Psoas muscle (tissue), 8 donors: ENCODE results near the gene SAE1. TPM values are rescaled to one million over a fixed set of nuclear protein-coding genes. Genes with fewer than 3 reads are reported as not detected.

Experiments
- ATAC-seq, 4 donors: fragments of 200-7000 bp; cut with Tn5 transposase; one replicate each; pipeline ENCODE4 v1.9.1; 2020; ENCODE audit warnings: moderate library complexity in 3 of 4, mild to moderate bottlenecking in 2 of 4
- DNase-seq, 2 donors: peaks; one replicate each; pipeline ENCODE4 v3.0.0-alpha.2; 2020
- H3K27ac ChIP-seq: fragments of 200-600 bp; one replicate; pipeline ENCODE4 v1.8.0; 2022
- H3K27me3 ChIP-seq, 3 donors: fragments of 200-600 bp in 1 of 3; one replicate each; pipeline versions ENCODE4 v1.6.1 to v1.8.0; 2013 to 2022; ENCODE audit warnings: low read length in 2 of 3, mild to moderate bottlenecking in 2 of 3, moderate library complexity in 1 of 3; ENCODE audit not compliant: insufficient read depth in 3 of 3
- H3K36me3 ChIP-seq, 2 donors: fragments of 200-600 bp in 1 of 2; one replicate each; pipeline versions ENCODE4 v1.6.1 to v1.8.0; 2013 to 2022; ENCODE audit warnings: low read depth in 1 of 2, mild to moderate bottlenecking in 1 of 2, moderate library complexity in 1 of 2; ENCODE audit not compliant: insufficient read depth in 1 of 2
- H3K4me1 ChIP-seq: fragments of 200-600 bp; one replicate; pipeline ENCODE4 v1.8.0; 2022
- H3K4me3 ChIP-seq: fragments of 200-600 bp; one replicate; pipeline ENCODE4 v1.8.0; 2022; ENCODE audit warnings: mild to moderate bottlenecking
- H3K9me3 ChIP-seq: fragments of 200-600 bp; one replicate; pipeline ENCODE4 v1.8.0; 2022
- WGBS, 3 donors: extraction: QIAGEN DNeasy Blood & Tissue Kit; methylation state at CpG; one replicate each; pipeline versions ENCODE4 v1.1.6 to v1.1.7; 2013; 5-methylcytosine and 5-hydroxymethylcytosine counted together
- intact Hi-C, 2 donors: fragments of 100-400 bp; cut with DNase I; formaldehyde crosslinking; loops; one replicate each; pipeline versions ENCODE4 v1.11.0 to v1.14.2; 2022
- polyA plus RNA-seq, 3 donors: library from polyadenylated mRNA; stranded (reverse); fragments of 200-250 nt; gene quantifications; one replicate each; pipeline ENCODE4 v1.2.3, GENCODE V29; 2013
- total RNA-seq, 4 donors: library from RNA; stranded (reverse); fragmentation: NEBNext Ultra II Directional in 2 of 4; extraction: Animal tissue kit (Norgen Biotek cat#: 25700) in 2 of 4; gene quantifications; one replicate each; pipeline versions ENCODE4 v1.2.1 to v1.2.4, GENCODE V29; 2021 to 2023
- TF ChIP-seq, protein P1 (sequence below): fragments of 200-600 bp; IDR thresholded peaks from one replicate; pipeline ENCODE4 v1.8.0; 2022; ENCODE audit warnings: antibody characterized with exemption
- donor health status: healthy with polysubstance abuse.
- donor health status: DM: no; HTN: no; CAD: no; lungs with moderate emphysema.
- donor health status: Bipolar disorder and iron deficiency.
- donor health status: healthy.
- donor health status: DM: yes; HTN: yes; CAD: no.
- donor health status: DM: no; HTN: no; CAD: no.
- donor health status: DM: no; HTN: no; CAD: no.
- donor health status: DM: yes; HTN: yes; CAD: no.

SAE1 gene
- total and polyA plus RNA-seq, 7 donors: 30.7 to 63.4 (median 42.0) TPM

DNA sequence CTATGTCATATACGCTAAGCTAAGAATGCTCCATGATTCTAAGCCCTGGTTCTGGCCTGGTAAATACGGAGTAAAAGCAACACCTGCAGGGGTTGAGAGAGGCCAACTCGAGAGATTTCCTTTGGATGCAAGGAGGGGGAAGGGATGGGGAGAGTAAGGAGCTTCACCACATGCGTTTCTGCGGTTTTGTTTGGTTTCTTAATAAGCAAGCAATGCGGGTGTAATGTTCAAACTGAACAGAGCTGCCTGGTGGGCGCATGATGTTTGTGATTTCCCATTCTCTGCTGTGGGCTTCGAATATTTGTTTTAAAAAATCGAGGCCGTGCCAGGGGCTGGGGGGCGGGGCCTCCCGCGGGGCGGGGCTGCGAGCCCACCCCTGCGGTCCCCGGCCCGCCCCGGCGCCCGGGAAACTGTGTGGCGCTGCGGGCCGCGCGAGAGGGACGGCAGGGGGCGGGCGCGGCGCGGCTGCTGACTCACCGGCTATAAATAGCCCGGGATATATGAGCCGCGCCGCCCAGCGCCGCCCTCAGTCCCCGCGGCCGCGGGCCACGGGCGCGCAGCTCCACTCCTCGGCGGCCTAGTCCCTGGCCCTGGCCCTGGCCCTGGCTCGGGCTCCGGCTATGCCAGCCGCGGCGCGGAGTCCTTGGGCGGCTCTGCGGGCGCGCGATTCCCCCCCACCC, 95.3 kb downstream of the SAE1 start:
- TF ChIP-seq, protein P1, sequence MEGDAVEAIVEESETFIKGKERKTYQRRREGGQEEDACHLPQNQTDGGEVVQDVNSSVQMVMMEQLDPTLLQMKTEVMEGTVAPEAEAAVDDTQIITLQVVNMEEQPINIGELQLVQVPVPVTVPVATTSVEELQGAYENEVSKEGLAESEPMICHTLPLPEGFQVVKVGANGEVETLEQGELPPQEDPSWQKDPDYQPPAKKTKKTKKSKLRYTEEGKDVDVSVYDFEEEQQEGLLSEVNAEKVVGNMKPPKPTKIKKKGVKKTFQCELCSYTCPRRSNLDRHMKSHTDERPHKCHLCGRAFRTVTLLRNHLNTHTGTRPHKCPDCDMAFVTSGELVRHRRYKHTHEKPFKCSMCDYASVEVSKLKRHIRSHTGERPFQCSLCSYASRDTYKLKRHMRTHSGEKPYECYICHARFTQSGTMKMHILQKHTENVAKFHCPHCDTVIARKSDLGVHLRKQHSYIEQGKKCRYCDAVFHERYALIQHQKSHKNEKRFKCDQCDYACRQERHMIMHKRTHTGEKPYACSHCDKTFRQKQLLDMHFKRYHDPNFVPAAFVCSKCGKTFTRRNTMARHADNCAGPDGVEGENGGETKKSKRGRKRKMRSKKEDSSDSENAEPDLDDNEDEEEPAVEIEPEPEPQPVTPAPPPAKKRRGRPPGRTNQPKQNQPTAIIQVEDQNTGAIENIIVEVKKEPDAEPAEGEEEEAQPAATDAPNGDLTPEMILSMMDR: peak; percentile 54
- peaks cover 0 to 46% of the 10 kb centered on the region in 2 donors for H3K36me3 ChIP-seq
- no peaks in the 10 kb centered on the region for H3K9me3 ChIP-seq
- peak overlapping the region; percentile 100 for H3K27ac ChIP-seq
- intact Hi-C loops: no loop called here
- WGBS, 3 donors: 3 to 5% (median 3%) methylated on average over 42 to 59 of the region's 59 CpGs
- peaks cover 15% of the 10 kb centered on the region for H3K4me1 ChIP-seq
- peak; percentile 69 to 79 (median 76) for ATAC-seq
- peak; percentile 89 to 95 for DNase-seq
- H3K4me3 ChIP-seq: peak overlapping the region; percentile 99
- H3K27me3 ChIP-seq: no peaks in the 10 kb centered on the region

DNA sequence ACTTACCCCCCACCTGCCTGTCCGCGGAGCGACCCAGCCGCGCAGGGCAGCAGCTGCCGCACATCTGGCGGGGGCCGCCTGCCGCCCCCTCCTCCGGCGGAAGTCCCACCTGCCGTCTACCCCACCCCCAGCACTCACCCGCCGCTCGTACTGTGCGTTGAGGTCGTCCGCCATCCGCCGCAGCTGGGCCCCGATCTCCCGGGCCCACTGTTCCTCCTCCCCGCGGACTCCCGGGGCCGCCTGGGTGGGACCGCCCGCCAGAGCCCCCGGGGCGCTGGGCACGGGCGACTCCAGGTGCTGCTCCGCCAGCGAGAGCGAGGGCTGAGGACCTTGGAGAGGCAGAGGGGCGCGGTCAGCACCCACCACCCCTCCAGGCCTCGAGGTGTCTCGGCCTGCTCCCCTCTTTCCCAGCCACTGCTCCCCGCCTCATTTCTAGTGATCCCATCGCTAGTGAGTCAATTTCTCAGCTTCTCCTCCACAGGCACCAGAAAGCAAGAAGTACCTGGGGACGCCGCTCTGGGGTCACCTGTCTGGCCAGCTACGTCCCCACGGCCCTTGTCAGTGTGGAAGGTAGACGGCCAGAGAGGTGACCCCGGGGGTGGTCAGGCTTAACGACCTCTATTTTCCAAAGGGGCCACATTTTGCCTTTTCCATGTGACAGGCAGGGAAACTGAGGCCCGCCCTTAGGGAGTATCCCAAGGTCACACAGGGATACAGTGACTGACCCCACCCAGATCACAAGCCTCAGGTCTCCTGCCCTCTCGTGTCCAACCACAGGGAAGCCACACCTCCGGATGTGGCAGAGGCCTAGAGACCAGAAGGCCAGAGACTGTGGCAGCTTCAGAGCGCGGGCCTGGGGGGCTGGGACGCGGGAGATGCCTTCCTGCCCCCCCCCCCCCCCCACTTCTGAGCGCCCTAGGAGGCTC, 96.1 kb downstream of the SAE1 start:
- Histone ChIP-seq H3K4me3 (peak overlapping the region; percentile 99), H3K9me3 (no peaks in the 10 kb centered on the region), H3K4me1 (peaks cover 15% of the 10 kb centered on the region), H3K36me3 (peaks cover 0 to 38% of the 10 kb centered on the region in 2 donors), H3K27me3 (no peaks in the 10 kb centered on the region), H3K27ac (peak overlapping the region; percentile 100)
- intact Hi-C loops: no loop called here
- ATAC-seq (peak; percentile 62 to 77 (median 74)), DNase-seq (peak; percentile 88 to 92)
- TF ChIP-seq, protein P1: no peak
- WGBS, 3 donors: 2 to 3% (median 2%) methylated on average over 41 to 56 of the region's 56 CpGs

DNA sequence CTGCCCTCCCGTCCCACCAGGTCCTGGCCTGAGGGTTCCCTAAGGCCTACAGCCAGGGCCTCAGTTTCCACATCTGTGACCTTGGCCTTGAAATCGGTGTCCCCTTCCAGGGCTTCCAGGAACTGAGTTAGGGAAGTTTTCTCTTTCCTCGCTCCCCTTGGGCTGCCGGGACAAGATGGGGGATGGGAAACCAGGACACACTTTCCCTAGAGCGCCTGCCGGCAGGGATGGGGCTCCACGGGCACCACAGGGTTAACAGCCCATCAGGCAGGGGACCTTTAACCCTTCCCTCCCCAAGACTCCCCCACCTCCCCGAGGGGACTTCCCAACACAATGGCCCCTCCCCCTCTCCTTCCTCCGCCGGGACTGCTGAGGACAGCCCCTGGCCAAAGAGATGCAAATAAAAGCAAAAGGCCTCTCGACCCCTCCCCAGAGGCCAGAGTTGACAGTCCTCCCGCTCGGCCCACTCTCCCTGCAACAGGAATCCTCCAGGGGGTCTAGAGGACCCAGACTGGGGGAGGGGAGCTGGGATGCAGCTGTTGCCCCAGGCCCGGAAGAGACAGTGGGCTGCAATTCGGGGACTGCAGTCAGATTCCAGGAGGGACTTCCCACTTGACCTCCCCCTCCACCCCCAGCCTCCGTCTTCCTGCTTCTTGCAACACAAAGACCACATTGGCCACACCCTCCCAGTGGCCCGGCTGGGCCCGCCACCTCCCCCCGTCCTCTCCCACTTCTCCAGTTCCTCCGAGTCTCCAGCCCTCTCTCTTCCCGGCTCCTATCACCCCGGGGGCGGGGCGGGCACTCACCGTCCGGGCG, 96.9 kb downstream of the SAE1 start:
- 0 to 2% (median 2%) methylated on average over 20 to 27 of the region's 27 CpGs for WGBS, 3 donors
- ATAC-seq: peak; percentile 49 to 62 (median 54)
- intact Hi-C loops: no loop called here

More for the DNA sequence above, 96.9 kb downstream of the SAE1 start:
- DNase-seq: peak; percentile 93 to 94
- peak overlapping the region; percentile 100 for H3K27ac ChIP-seq
- no peaks in the 10 kb centered on the region for H3K27me3 ChIP-seq
- TF ChIP-seq, protein P1: no peak
- no peaks in the 10 kb centered on the region for H3K9me3 ChIP-seq
- H3K4me3 ChIP-seq: peak overlapping the region; percentile 99
- H3K36me3 ChIP-seq: peaks cover 0 to 30% of the 10 kb centered on the region in 2 donors
- H3K4me1 ChIP-seq: peaks cover 15% of the 10 kb centered on the region
